BLaER1 treated with 17β-estradiol and CSF1 and Interleukin-3, amounts not matched to agents 10 nM and 100 nM (cell line): Measurements from ENCODE around the gene CHD9NB.

Experiments
- H3K27ac ChIP-seq, 11 experiments: shearing (Covaris generic); formaldehyde crosslinking; 2 replicates each; pipeline ENCODE4 v1.8.1; 2022
- H3K27me3 ChIP-seq, 11 experiments: shearing (Covaris generic); formaldehyde crosslinking; 2 replicates each; pipeline ENCODE4 v1.8.1; 2022
- H3K36me3 ChIP-seq, 11 experiments: shearing (Covaris generic); formaldehyde crosslinking; 2 replicates each; pipeline ENCODE4 v1.8.1; 2022
- H3K4me1 ChIP-seq, 10 experiments: shearing (Covaris generic); formaldehyde crosslinking; 2 replicates each; pipeline ENCODE4 v1.8.1; 2022
- H3K4me2 ChIP-seq, 11 experiments: shearing (Covaris generic); formaldehyde crosslinking; 2 replicates each; pipeline ENCODE4 v1.8.1; 2022
- H3K4me3 ChIP-seq, 10 experiments: shearing (Covaris generic); formaldehyde crosslinking; 2 replicates each; pipeline ENCODE4 v1.8.1; 2022
- H3K9ac ChIP-seq, 11 experiments: shearing (Covaris generic); formaldehyde crosslinking; 2 replicates each; pipeline ENCODE4 v1.8.1; 2022
- H3K9me3 ChIP-seq, 11 experiments: shearing (Covaris generic); formaldehyde crosslinking; replicated peaks in 1 of 11; 2 replicates each; pipeline ENCODE4 v1.8.1; 2022
- H4K20me1 ChIP-seq, 11 experiments: shearing (Covaris generic); formaldehyde crosslinking; 2 replicates each; pipeline ENCODE4 v1.8.1; 2022
- Cebpa-rat ChIP-seq, 11 experiments: shearing (Covaris generic); IDR thresholded peaks; 2 replicates each; pipeline ENCODE4 v1.8.1; 2022

The CHD9NB gene

GRCh38 chr16:53094013-53094630 lies 41.4 kb upstream of the CHD9NB start:
- TF ChIP-seq Cebpa-rat (IDR thresholded peaks at IDR 0.05) = no peak
- peak overlapping the region; percentile 87 to 99 (median 95) for H3K4me2 ChIP-seq
- H4K20me1 ChIP-seq = no peaks in the 10 kb centered on the region
- peak overlapping the region; percentile 36 to 74 (median 62); a peak in 19 of 22 replicates for H3K9ac ChIP-seq
- no peaks in the 10 kb centered on the region for H3K27me3 ChIP-seq
- peaks cover 88 to 98% (median 94%) of the 10 kb centered on the region in 10 experiments for H3K4me1 ChIP-seq
- no peak overlapping the region for H3K4me3 ChIP-seq
- H3K36me3 ChIP-seq = no peaks in the 10 kb centered on the region
- no peaks in the 10 kb centered on the region for H3K9me3 ChIP-seq
- H3K27ac ChIP-seq = peak overlapping the region; percentile 36 to 99 (median 90); a peak in 21 of 22 replicates

DNA sequence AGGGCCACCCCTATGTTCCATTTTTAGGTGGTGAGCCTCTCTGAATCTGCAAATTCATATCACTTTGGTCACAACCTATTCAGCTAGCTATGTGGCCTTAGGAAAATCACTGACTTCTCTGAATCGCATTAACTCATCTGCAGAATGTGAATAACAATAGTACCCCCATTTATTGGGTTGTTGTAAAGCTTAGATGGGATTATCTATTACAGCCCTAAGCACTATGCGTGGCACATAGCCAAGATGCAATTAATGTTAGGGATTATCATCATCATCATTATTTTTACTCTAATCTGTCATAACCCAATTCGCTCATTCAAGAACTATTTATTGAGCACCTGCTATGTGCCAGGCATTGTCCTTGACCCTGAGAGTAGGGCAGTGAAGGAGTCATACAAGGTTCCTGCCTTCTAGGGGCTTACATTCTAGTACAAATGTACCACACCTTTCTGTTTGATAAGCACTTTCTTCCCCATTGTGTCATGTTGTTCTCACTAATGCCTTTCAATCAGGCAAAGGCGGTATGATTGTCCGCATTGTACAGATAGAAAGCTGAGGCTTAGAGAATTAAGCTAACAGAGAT lies 40.6 kb upstream of the CHD9NB start:
- Histone ChIP-seq H3K4me3 (no peak overlapping the region), H3K9ac (peak overlapping the region in 10 of 11 experiments; percentile 36 to 74 (median 64); a peak in 19 of 22 replicates), H3K4me2 (peak overlapping the region; percentile 87 to 99 (median 95)), H3K27ac (peak overlapping the region; percentile 36 to 99 (median 90); a peak in 21 of 22 replicates), H3K27me3 (no peaks in the 10 kb centered on the region), H3K9me3 (no peaks in the 10 kb centered on the region), H4K20me1 (no peaks in the 10 kb centered on the region), H3K36me3 (no peaks in the 10 kb centered on the region), H3K4me1 (peaks cover 84 to 99% (median 95%) of the 10 kb centered on the region in 10 experiments)
- TF ChIP-seq Cebpa-rat (IDR thresholded peaks at IDR 0.05) = no peak

GRCh38 chr16:53092284-53092683 lies 39.6 kb upstream of the CHD9NB start:
- Histone ChIP-seq H3K4me1 (peaks cover 78 to 99% (median 92%) of the 10 kb centered on the region in 10 experiments), H3K4me2 (peak overlapping the region; percentile 87 to 99 (median 95)), H4K20me1 (no peaks in the 10 kb centered on the region), H3K27me3 (no peaks in the 10 kb centered on the region), H3K27ac (peak overlapping the region in 9 of 11 experiments; percentile 87 to 99 (median 94); a peak in 18 of 22 replicates), H3K9ac (peak overlapping the region in 6 of 11 experiments; percentile 36 to 86 (median 83); a peak in 9 of 22 replicates), H3K4me3 (no peak overlapping the region; a peak in 2 of 20 replicates), H3K9me3 (no peaks in the 10 kb centered on the region), H3K36me3 (peaks cover 0 to 7% (median 0%) of the 10 kb centered on the region in 11 experiments; a peak in 3 of 22 replicates)
- TF ChIP-seq Cebpa-rat (IDR thresholded peaks at IDR 0.05) = no peak

GRCh38 chr16:53091466-53092211 lies 38.9 kb upstream of the CHD9NB start:
- peak overlapping the region; percentile 87 to 99 (median 95) for H3K4me2 ChIP-seq
- peak overlapping the region; percentile 65 to 99 (median 93) for H3K27ac ChIP-seq
- H3K9ac ChIP-seq = peak overlapping the region; percentile 38 to 87 (median 83); a peak in 21 of 22 replicates

DNA sequence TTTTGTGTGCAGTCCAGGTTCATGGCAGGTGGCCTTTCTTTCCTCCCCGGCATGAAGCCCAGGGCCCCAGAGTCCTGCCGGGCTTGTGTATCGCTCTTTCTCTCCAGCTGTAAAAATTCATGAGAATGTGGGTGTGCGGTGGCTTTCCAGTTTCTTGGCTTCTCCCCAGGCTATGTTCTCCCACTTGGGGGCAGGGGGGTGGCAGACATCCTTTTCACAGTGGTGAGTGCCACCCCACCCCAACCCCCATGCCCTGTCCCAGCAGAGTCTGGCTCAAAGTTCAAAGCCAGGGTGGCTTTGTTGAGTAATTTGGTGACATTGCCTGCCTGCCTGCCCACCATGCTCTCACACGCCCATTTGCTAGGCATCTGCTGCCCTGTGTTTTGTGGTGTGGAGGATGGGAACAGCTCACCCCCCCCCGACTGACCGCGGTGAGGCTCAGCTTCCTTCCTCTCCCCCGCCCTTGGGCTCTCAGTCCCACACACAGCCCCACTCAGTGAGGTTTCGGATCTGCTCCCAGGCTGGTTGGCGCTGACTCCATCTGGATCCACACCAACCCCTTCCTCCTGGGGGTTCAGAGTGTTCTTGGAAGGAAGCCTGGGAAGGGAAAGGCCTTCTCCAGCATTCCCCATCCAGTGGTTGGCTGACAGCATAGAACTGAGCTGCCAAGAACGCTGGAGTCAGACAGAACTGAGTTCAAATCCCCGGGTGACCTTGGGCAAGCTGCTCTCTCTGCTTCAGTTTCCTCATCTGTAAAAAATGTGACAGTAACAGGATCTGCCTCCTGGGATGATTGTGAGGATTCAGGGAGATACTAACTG lies 38.1 kb upstream of the CHD9NB start:
- peak overlapping the region; percentile 33 to 66 (median 52) for H3K4me3 ChIP-seq
- TF ChIP-seq Cebpa-rat (IDR thresholded peaks at IDR 0.05) = 0 out of 22 replicates have a peak, but pooled peaks of 1 of the 11 experiments have one; percentile 9
- peak overlapping the region; percentile 65 to 99 (median 93) for H3K27ac ChIP-seq
- no peaks in the 10 kb centered on the region for H4K20me1 ChIP-seq
- peak overlapping the region; percentile 38 to 87 (median 83); a peak in 21 of 22 replicates for H3K9ac ChIP-seq
- peaks cover 80 to 99% (median 92%) of the 10 kb centered on the region in 10 experiments for H3K4me1 ChIP-seq
- H3K9me3 ChIP-seq = no peaks in the 10 kb centered on the region
- no peaks in the 10 kb centered on the region for H3K27me3 ChIP-seq
- peak overlapping the region; percentile 87 to 99 (median 95) for H3K4me2 ChIP-seq
- H3K36me3 ChIP-seq = peaks cover 0 to 8% (median 0%) of the 10 kb centered on the region in 11 experiments; a peak in 3 of 22 replicates

More at GRCh38 chr16:53091466-53092211, 38.9 kb upstream of the CHD9NB start:
- TF ChIP-seq Cebpa-rat (IDR thresholded peaks at IDR 0.05) = peak in 3 of 11 experiments; percentile 27 to 46 (median 39); a peak in 2 of 22 replicates
- H3K4me1 ChIP-seq = peaks cover 78 to 99% (median 92%) of the 10 kb centered on the region in 10 experiments
- H3K36me3 ChIP-seq = peaks cover 0 to 8% (median 0%) of the 10 kb centered on the region in 11 experiments; a peak in 3 of 22 replicates
- no peaks in the 10 kb centered on the region for H3K9me3 ChIP-seq
- H3K27me3 ChIP-seq = no peaks in the 10 kb centered on the region
- no peaks in the 10 kb centered on the region for H4K20me1 ChIP-seq
- H3K4me3 ChIP-seq = peak overlapping the region; percentile 33 to 66 (median 52)

- no peaks in the 10 kb centered on the region for H3K9me3 ChIP-seq
- H3K9ac ChIP-seq = peak overlapping the region in 10 of 11 experiments; percentile 73 to 87 (median 83); a peak in 19 of 22 replicates
- no peak for TF ChIP-seq Cebpa-rat (IDR thresholded peaks at IDR 0.05)
- H3K4me2 ChIP-seq = peak overlapping the region; percentile 87 to 99 (median 95)
- peaks cover 84 to 100% (median 95%) of the 10 kb centered on the region in 10 experiments for H3K4me1 ChIP-seq
- peak overlapping the region; percentile 65 to 99 (median 93); a peak in 21 of 22 replicates for H3K27ac ChIP-seq
- H3K27me3 ChIP-seq = no peaks in the 10 kb centered on the region
- H4K20me1 ChIP-seq = no peaks in the 10 kb centered on the region
- peaks cover 0 to 8% (median 0%) of the 10 kb centered on the region in 11 experiments; a peak in 3 of 22 replicates for H3K36me3 ChIP-seq
- peak overlapping the region in 9 of 10 experiments; percentile 6 to 66 (median 52); a peak in 14 of 20 replicates for H3K4me3 ChIP-seq
Measured at GRCh38 chr16:53090286-53090590, 37.5 kb upstream of the CHD9NB start.

DNA sequence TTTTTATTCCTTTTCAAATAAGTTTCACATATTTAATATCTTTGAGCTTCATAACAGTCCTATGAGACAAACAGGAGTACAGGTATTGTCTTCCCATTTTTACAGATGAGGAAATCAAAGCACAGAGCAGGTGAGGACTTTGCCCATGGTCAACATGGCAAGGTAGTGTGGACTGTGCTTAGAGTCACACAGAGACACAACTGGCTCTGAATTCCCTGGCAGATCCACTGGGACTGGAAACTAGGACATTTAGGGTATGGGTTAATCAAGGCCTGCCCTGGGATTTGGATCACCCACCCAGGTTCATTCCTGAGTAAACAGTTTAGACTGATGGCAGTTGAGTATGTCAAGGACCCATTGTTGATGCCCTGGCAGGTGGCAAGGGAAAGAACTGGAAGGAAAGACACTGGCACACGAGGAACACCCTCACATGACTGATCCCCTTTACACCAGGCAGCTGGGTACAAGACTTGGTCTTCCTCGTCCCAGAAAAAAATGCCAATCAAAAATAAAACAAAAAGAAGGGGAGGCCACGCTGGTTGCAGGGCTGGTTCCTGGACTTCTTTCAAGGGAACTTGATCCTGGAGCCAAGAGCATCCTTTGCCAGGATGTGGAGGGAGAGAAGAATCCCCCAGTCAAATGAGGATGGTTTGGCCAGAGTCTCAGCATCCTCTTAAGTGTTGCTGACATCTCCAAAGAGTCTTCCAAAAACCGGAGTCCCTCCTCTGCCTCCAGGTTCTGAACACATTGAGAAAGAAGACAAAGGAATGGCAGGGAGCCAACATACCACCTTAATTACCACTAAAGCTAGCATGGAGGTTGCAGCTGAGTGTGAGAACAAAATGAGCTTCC lies 37.0 kb upstream of the CHD9NB start:
- no peaks in the 10 kb centered on the region for H3K27me3 ChIP-seq
- peak overlapping the region; percentile 87 to 99 (median 95) for H3K4me2 ChIP-seq
- H3K36me3 ChIP-seq = peaks cover 0 to 8% (median 0%) of the 10 kb centered on the region in 11 experiments; a peak in 3 of 22 replicates
- H3K4me1 ChIP-seq = peaks cover 84 to 100% (median 95%) of the 10 kb centered on the region in 10 experiments
- TF ChIP-seq Cebpa-rat (IDR thresholded peaks at IDR 0.05) = no peak
- H3K9ac ChIP-seq = peak overlapping the region in 8 of 11 experiments; percentile 78 to 87 (median 83); a peak in 14 of 22 replicates
- H3K4me3 ChIP-seq = peak overlapping the region in 6 of 10 experiments; percentile 6 to 66 (median 52); a peak in 8 of 20 replicates
- H4K20me1 ChIP-seq = no peaks in the 10 kb centered on the region
- H3K9me3 ChIP-seq = no peaks in the 10 kb centered on the region
- peak overlapping the region in 9 of 11 experiments; percentile 87 to 99 (median 94); a peak in 19 of 22 replicates for H3K27ac ChIP-seq
